Measurements from ENCODE around the gene KIRREL3.
"Not testable (repeated sequence)": the region's sequence is repeated elsewhere in the genome, so short reads cannot be mapped to it uniquely, and the experiment has no call there.

KIRREL3 gene

DNA sequence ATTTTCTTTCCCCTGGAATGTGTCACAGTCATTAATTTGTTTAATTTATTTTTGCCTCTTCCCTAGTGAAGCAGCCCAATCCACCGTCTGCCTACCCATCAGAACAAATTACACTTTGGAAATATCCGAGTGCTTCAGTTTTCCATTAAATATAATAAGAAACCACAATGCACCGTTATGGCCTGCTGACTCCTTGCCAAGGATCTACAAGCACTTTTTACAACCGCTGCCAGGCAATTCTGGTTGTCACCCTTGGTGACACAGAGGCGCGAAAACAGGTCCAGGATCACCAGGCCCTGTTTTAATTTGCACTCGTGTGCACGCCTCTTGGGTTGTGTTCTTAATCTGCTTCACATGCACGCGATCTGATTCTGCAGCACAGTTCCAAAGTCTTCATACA lies 43.9 kb downstream of the KIRREL3 start:
- no peak for DNase-seq (ENCODE audit: extremely low read depth, insufficient read length)

DNA sequence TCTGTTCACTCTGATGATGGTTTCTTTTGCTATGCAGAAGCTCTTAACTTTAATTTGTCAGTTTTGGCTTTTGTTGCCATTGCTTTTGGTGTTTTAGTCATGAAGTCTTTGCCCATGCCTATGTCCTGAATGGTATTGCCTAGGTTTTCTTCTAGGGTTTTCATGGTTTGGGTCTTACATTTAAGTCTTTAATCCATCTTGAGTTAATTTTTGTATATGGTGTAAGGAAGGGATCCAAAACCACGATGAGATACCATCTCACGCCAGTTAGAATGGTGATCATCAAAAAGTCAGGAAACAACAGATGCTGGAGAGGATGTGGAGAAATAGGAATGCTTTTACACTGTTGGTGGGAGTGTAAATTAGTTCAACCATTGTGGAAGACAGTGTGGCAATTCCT lies 48.0 kb downstream of the KIRREL3 start:
- not testable (repeated sequence) for H3K27me3 ChIP-seq (replicated peaks; ENCODE audit: control insufficient read depth, insufficient read depth, low read length); DNase-seq (ENCODE audit: extremely low read depth, insufficient read length); H3K4me3 ChIP-seq (replicated peaks; ENCODE audit: low read depth, low read length); H3K36me3 ChIP-seq (ENCODE audit: control insufficient read depth, insufficient read depth, low read length)

More for the DNA sequence above, 43.9 kb downstream of the KIRREL3 start:
- TF ChIP-seq, protein P1, sequence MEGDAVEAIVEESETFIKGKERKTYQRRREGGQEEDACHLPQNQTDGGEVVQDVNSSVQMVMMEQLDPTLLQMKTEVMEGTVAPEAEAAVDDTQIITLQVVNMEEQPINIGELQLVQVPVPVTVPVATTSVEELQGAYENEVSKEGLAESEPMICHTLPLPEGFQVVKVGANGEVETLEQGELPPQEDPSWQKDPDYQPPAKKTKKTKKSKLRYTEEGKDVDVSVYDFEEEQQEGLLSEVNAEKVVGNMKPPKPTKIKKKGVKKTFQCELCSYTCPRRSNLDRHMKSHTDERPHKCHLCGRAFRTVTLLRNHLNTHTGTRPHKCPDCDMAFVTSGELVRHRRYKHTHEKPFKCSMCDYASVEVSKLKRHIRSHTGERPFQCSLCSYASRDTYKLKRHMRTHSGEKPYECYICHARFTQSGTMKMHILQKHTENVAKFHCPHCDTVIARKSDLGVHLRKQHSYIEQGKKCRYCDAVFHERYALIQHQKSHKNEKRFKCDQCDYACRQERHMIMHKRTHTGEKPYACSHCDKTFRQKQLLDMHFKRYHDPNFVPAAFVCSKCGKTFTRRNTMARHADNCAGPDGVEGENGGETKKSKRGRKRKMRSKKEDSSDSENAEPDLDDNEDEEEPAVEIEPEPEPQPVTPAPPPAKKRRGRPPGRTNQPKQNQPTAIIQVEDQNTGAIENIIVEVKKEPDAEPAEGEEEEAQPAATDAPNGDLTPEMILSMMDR (IDR thresholded peaks at IDR 0.05; ENCODE audit: insufficient read depth, low read length, poor library complexity, severe bottlenecking): no peak
- Histone ChIP-seq H3K4me3 (replicated peaks; ENCODE audit: low read depth, low read length) (no peak overlapping the region), H3K36me3 (ENCODE audit: control insufficient read depth, insufficient read depth, low read length) (no peaks in the 10 kb centered on the region), H3K27me3 (replicated peaks; ENCODE audit: control insufficient read depth, insufficient read depth, low read length) (peaks cover 2% of the 10 kb centered on the region)

DNA sequence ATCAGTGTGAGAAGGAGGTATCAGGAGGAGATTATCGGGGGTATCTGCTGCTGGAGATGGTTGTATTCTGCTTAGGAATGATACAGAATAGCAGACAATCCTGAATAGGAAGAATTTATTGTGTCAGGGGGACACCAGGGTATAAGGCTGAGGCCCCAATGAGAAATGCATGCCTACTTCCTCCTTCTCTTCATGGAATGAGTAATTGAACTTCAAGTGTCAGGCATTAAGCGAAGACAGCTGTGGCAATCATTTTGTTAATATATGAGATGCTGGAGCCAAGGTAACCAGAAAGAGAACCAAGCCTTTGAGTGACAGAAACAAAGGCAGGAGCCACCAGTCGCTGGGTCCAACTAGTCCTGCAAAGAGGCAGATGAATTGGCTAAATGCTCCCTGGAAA lies 49.1 kb downstream of the KIRREL3 start:
- no peaks in the 10 kb centered on the region; the same call in 1 of the 2 replicates for H3K27me3 ChIP-seq (replicated peaks; ENCODE audit: control insufficient read depth, insufficient read depth, low read length)
- H3K4me3 ChIP-seq (replicated peaks; ENCODE audit: low read depth, low read length): no peak overlapping the region
- TF ChIP-seq, protein P1 (IDR thresholded peaks at IDR 0.05; ENCODE audit: insufficient read depth, low read length, poor library complexity, severe bottlenecking): no peak
- no peaks in the 10 kb centered on the region for H3K36me3 ChIP-seq (ENCODE audit: control insufficient read depth, insufficient read depth, low read length)
- DNase-seq (ENCODE audit: extremely low read depth, insufficient read length): no peak

DNA sequence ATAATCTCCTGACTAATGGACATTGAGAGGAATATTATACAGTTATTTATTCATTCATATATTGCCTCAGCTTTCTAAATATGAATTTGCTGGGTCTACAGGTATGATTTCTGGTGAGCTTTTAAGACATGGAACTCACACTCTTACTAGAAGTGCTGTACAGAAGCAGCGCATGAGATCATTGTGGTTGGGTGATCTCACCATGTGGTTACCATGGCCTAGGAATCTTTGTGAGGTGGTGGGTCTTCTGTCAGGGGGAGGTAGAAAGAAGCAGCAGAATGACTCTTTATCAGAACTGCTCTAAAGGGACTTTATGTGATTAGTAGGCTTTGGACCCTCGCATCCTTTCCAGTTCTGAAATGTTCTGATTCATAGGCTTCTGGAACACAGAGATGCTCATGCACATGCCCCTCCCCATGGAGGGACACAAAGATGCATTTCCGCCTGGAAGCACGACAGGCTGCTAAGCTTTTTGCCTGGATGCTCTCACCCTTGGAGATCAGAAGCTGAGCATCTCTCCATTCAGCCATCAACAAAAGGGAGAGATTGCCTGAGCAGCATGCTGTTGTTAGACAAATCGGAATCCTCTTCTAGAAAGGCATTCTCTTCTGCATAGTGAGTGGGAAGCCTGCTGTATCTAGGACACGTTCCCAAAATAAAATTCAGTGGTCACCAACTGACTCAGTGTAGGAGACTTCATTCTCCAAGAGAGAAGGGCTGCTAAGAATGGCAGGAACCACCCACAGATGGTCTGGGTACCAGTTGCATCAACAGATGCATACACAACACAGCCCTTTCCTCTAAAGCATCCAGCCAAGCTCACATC lies 51.3 kb downstream of the KIRREL3 start:
- no peaks in the 10 kb centered on the region for H3K36me3 ChIP-seq (ENCODE audit: control insufficient read depth, insufficient read depth, low read length)
- TF ChIP-seq, protein P1 (IDR thresholded peaks at IDR 0.05; ENCODE audit: insufficient read depth, low read length, poor library complexity, severe bottlenecking): no peak
- H3K4me3 ChIP-seq (replicated peaks; ENCODE audit: low read depth, low read length): no peak overlapping the region
- H3K27me3 ChIP-seq (replicated peaks; ENCODE audit: control insufficient read depth, insufficient read depth, low read length): no peaks in the 10 kb centered on the region; the same call in 1 of the 2 replicates
- DNase-seq (ENCODE audit: extremely low read depth, insufficient read length): no peak

DNA sequence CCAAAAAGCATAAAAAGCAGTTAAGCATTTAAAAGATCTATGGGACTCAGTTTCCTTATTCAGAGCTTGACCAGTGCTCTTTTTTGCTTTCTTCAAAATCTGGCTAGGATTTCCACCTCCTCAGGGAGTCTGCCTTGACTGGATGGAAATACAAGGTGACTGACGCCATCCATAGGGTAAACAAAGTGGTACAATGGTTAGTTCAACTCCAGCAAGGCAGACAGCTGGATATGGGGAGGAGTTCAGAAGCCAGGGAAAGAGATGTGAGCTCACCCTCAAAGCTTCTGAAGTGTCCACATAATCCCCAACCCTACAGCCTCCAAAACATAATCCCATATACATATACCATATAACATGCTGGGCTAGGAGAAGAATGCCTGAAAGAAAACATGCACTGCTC lies 52.0 kb downstream of the KIRREL3 start:
- DNase-seq (ENCODE audit: extremely low read depth, insufficient read length): no peak
- TF ChIP-seq, protein P1 (IDR thresholded peaks at IDR 0.05; ENCODE audit: insufficient read depth, low read length, poor library complexity, severe bottlenecking): no peak

DNA sequence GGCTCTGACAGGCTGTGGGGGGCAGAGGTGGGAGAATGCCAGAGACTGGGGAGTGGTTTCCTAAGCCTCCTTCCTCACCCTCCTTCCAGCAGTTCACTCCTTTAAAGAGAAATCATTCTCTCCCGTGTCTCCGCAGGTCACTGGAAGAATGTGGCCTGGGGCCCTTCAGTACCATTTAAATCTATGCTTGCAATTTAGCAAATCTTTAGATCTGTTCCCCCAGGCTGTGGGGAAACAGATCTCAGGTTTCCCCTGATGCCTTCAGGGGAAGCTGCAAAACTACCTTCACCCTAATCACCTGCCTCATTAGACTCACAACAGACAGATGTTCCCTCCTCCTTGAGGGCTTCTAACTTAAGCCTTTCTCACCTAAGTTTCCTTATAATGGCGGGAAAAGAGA lies 55.3 kb downstream of the KIRREL3 start:
- TF ChIP-seq, protein P1 (IDR thresholded peaks at IDR 0.05; ENCODE audit: insufficient read depth, low read length, poor library complexity, severe bottlenecking): no peak
- Histone ChIP-seq H3K36me3 (ENCODE audit: control insufficient read depth, insufficient read depth, low read length) (no peaks in the 10 kb centered on the region), H3K27me3 (replicated peaks; ENCODE audit: control insufficient read depth, insufficient read depth, low read length) (no peaks in the 10 kb centered on the region; the same call in 1 of the 2 replicates), H3K4me3 (replicated peaks; ENCODE audit: low read depth, low read length) (no peak overlapping the region)
- DNase-seq (ENCODE audit: extremely low read depth, insufficient read length): no peak

More for the DNA sequence above, 52.0 kb downstream of the KIRREL3 start:
- no peaks in the 10 kb centered on the region for H3K36me3 ChIP-seq (ENCODE audit: control insufficient read depth, insufficient read depth, low read length)
- no peak overlapping the region for H3K4me3 ChIP-seq (replicated peaks; ENCODE audit: low read depth, low read length)
- no peaks in the 10 kb centered on the region; the same call in 1 of the 2 replicates for H3K27me3 ChIP-seq (replicated peaks; ENCODE audit: control insufficient read depth, insufficient read depth, low read length)
